HK-2 (cell line): ENCODE results near the gene MOAP1.
A peak's percentile ranks its signal among the peaks of the same experiment; 100 is the strongest.
"Not testable (repeated sequence)": the region's sequence is repeated elsewhere in the genome, so short reads cannot be mapped to it uniquely, and the experiment has no call there.

Experiments used
- DNase-seq: peaks from one replicate; pipeline ENCODE4 v3.0.0-alpha.2; 2018; ENCODE audit not compliant: unreplicated experiment

The MOAP1 gene

GRCh38 chr14:93185349-93185720 is 638 bp upstream of the MOAP1 start:
- DNase-seq = no peak

GRCh38 chr14:93183596-93184317 is 940 bp downstream of the MOAP1 start:
- DNase-seq = no peak

- no peak for DNase-seq
Observed at GRCh38 chr14:93175492-93175891, 9.2 kb downstream of the MOAP1 start.

GRCh38 chr14:93174731-93175130 is 10.0 kb downstream of the MOAP1 start:
- DNase-seq = not testable (repeated sequence)

GRCh38 chr14:93173943-93174395 is 10.7 kb downstream of the MOAP1 start:
- no peak for DNase-seq

- DNase-seq = no peak
Observed at GRCh38 chr14:93171376-93171775, 13.3 kb downstream of the MOAP1 start.

GRCh38 chr14:93170141-93170540 is 14.6 kb downstream of the MOAP1 start:
- DNase-seq = not testable (repeated sequence)

GRCh38 chr14:93169619-93170018 is 15.1 kb downstream of the MOAP1 start:
- not testable (repeated sequence) for DNase-seq

GRCh38 chr14:93168610-93169009 is 16.1 kb downstream of the MOAP1 start:
- DNase-seq = not testable (repeated sequence)

GRCh38 chr14:93165271-93166265 is 19.1 kb downstream of the MOAP1 start:
- not testable (repeated sequence) for DNase-seq

- no peak for DNase-seq
Observed at GRCh38 chr14:93163564-93163963, 21.1 kb downstream of the MOAP1 start.

- no peak for DNase-seq
Observed at GRCh38 chr14:93161411-93161940, 23.2 kb downstream of the MOAP1 start.

GRCh38 chr14:93160353-93160801 is 24.3 kb downstream of the MOAP1 start:
- DNase-seq = no peak

- DNase-seq = not testable (repeated sequence)
Observed at GRCh38 chr14:93159625-93160352, 24.9 kb downstream of the MOAP1 start.

GRCh38 chr14:93158349-93158748 is 26.3 kb downstream of the MOAP1 start:
- not testable (repeated sequence) for DNase-seq

GRCh38 chr14:93156693-93157369 is 27.9 kb downstream of the MOAP1 start:
- DNase-seq = no peak

GRCh38 chr14:93155667-93156066 is 29.0 kb downstream of the MOAP1 start:
- no peak for DNase-seq

- DNase-seq = no peak
Observed at GRCh38 chr14:93153121-93153520, 31.6 kb downstream of the MOAP1 start.

- peak; percentile 45 for DNase-seq
Observed at GRCh38 chr14:93150227-93151208, 34.2 kb downstream of the MOAP1 start.

- DNase-seq = no peak
Observed at GRCh38 chr14:93148979-93149378, 35.7 kb downstream of the MOAP1 start.
